HG03159 (cell line): ENCODE data around the gene RELN.

Experiments
- ATAC-seq: cut with Tn5 transposase; IDR thresholded peaks from one replicate; pipeline ENCODE4 v1.9.1; 2021; ENCODE audit warnings: mild to moderate bottlenecking, moderate library complexity; ENCODE audit not compliant: unreplicated experiment

The RELN gene

DNA sequence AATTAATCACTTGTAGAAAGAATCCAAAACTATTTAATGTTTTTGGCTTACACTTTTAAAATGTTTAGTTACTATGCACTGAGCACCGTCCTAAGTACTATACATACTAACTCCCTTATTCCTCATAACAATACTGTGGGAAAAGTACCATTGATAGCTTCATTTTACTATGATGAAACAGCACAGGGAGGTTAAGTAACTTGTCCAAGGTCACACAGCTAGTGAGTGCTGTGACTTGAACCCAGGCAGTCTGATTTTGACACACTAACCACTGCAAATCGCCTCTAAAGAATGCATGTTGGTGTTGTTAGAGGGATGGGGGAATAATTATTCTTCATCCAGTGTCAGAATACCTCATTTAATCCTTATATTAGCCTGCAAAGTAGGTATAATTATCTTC lies 1.9 kb upstream of the RELN start:
- no peak for ATAC-seq

GRCh38 chr7:103990991-103991390 lies 1.5 kb upstream of the RELN start:
- no peak for ATAC-seq

DNA sequence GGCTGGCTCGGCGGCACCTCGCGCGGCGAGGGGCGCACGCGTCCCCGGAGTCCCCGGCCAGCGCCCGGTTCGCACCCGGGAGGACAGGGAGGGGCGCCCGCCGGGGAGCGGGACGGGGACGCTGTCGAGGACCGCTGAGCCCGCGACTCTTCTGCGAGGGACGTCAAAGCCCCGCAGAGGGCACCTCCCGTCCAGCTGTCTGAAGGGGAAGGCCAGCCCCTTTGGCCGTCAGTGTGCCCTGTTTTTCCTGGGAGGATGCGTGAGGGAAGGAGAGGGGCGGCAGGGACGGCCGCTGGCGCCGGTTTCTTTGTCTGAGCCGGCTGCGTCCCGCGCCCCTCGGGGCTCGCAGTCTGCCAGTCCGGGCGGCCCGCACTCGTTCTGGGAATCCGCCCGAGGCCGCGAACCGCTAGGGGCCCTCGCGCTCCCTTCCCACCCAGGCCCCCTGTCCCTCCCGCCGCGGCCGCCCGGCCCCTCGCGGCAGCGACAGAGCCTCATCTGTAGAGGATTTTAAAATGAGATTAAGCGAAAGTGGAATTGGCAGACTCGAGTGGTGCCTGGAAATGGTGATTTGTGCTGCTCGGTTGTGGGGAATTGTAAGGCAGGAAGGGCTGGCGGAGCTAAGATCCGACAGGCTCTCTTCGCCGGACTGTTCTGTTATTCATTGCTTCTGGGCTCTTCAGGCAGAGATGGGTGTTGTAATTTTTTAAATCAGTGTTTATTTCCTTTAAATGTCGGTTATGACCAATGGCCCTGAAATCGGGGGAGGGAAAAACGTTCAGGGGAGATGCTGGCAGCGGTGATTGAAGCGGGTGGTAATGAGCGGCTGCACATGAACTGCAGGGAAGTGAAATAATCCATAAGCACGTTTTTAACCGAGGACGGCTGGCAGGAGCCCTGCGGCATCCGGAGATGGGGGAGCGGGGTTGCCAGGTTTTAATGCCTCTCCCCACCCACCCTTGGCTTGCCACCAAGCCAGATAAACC lies 618 bp upstream of the RELN start:
- ATAC-seq: no peak

- ATAC-seq: no peak
These were observed 824 bp downstream of the RELN start for GRCh38 chr7:103988468-103989199.

GRCh38 chr7:103987451-103987850 lies 2.0 kb downstream of the RELN start:
- no peak for ATAC-seq

DNA sequence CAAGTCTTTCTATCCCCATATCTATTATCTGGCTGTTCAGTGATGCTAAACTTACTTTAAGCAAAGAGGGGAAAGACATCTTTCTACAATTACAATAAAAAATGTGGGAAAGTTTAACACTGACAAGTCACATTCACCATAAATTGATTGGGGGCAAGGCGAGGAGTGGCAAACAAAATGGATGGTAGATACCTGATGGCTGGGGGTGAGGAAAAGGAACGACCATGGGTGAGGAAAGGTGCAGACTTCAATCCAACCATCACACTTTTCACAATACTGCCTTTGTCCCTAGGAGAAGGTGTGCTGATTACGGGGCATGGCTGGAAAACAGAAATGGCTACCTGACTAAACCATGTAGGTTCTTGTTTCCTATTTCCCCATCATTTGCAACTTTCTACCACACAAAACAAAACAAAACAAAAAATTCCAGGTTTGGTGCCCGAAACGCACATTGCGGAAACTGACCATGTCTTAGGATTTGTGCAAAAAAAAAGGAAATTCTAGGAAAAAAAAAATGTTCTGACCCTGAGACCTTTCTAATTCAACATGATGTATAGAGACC lies 3.8 kb downstream of the RELN start:
- ATAC-seq: no peak

GRCh38 chr7:103984050-103984449 lies 5.4 kb downstream of the RELN start:
- no peak for ATAC-seq

- no peak for ATAC-seq
These were observed 6.1 kb downstream of the RELN start for GRCh38 chr7:103983201-103983977.

GRCh38 chr7:103981003-103981423 lies 8.4 kb downstream of the RELN start:
- no peak for ATAC-seq

DNA sequence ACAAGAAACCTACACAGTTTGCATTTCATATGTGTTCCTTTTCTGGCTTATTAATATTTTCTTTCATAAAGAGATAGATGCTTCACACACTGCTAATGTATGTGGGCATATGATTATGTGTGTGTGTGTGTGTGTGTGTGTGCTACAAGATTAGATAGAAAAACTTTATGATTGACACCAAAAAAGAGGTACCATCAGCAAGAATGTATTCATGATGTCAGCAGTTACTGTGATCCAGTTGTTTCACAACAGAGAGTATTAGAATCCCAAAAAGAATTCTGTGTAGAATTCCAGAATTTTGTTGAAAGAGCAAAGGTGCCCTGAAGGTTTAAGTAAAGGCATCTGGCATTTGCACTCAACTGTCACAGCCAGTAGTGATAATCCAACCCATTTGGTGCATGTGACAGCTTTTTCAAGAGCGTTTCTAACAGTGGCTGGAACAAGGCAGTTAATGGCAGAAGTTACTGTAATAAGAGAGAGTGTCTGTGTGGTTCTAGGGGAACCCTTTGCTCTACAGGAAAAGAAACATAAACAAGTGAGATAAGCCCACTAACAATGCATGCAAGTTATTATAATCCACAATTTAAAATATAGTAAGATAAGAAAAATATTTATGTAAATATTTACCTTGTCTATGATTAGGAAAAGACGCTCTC lies 16.6 kb downstream of the RELN start:
- ATAC-seq: no peak

DNA sequence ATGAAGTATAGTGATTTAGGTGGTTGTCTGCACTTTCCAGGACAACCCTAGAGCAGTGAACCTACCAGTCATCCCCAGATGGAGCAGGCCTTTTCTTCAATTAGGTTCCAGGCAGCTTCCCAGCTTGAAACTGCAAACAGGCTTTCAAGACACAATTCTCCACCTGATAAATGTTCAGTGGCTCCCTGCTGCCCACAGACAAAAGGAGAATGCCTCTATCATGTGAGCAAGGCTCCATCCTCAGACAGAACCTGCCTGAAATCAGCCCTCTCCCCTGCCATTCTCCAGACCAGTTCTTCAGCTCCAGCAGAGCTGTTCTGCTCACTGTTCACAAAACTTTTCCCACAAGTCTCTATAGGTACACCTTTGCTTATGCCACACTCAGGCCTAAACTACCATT lies 22.1 kb downstream of the RELN start:
- no peak for ATAC-seq

- no peak for ATAC-seq
These were observed 22.7 kb downstream of the RELN start for GRCh38 chr7:103966593-103967277.

- no peak for ATAC-seq
These were observed 25.2 kb downstream of the RELN start for GRCh38 chr7:103964269-103964668.

DNA sequence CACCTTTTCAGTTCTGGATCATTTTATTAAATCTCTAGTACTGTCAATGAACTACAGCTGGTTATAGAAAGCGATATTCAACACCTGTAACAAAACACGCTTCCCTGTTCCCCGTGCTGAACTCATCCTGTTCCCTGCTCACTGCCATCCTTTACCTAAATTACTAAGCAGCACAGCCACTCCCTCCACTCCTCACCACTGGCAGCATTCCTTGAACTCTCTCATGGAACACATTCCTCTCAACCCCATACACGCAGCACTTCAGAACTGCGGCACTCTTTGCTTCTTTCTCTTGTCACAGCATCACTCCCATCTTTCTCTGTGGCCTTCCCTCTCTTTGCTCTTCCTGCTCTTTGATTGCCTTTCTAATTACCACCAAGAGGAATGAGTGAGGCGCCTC lies 27.4 kb downstream of the RELN start:
- no peak for ATAC-seq

DNA sequence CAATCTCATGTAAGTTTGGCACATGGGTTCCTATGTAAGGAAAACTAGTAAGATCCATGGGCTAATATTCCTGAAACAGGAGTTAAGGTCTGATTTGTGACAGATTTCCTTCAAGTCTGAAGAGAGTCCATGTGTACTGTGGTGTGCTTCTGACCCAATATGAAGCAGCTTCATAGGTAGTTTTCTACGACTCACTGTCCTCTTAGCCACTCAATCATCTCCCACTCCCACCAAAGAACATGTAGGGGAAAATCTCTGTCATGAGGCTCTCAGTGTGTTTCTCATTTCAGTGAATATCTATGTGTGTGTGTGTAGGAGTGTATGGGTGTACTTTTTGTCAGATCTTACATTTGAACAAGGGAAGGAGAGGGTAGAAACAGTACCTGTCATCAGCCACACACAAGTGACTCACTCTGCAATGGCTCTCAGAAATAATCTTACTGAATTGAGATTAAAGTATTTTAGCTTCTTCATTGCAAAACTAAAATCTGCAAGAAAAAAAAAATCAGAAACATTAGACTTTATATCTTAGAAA lies 31.1 kb downstream of the RELN start:
- ATAC-seq: no peak

- no peak for ATAC-seq
These were observed 33.5 kb downstream of the RELN start for GRCh38 chr7:103955985-103956384.

DNA sequence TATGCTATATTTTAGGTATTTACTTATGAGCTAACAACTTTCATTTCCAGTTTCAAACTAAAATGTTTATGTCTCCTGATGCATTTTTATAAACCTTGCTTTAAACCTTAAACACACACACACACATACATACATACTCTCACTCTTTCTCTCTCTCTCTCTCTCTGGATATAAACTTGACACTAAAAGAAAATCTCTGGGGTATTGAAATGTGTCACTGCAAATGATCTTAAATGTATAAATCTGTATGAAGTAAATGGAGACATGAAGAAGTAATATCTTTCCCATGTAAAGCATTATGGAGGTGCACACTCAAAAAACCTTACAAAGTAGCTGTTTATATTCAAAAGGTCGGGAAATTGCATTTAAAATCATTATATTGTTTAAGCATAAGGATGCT lies 37.0 kb downstream of the RELN start:
- ATAC-seq: no peak

GRCh38 chr7:103951311-103951710 lies 38.1 kb downstream of the RELN start:
- no peak for ATAC-seq

- no peak for ATAC-seq
These were observed 40.1 kb downstream of the RELN start for GRCh38 chr7:103949374-103949773.
